Esophagus squamous epithelium (tissue), 4 donors: Measurements from ENCODE around the gene ANKUB1.

ENCODE experiments used
- POLR2A ChIP-seq, 4 donors: fragments of 450-650 bp; IDR thresholded peaks; one replicate each; pipeline ENCODE4 v1.6.1; 2017; ENCODE audit warnings: antibody characterized with exemption in 4 of 4, mild to moderate bottlenecking in 4 of 4, moderate library complexity in 3 of 4
- TF ChIP-seq, protein P1 (sequence below), 6 experiments: fragments of 450-650 bp in 4 of 6; fragments of 200-600 bp in 2 of 6; sonication (generic) in 2 of 6; IDR thresholded peaks; one replicate each; pipeline ENCODE4 v1.5.1; 2016 to 2019; ENCODE audit warnings: antibody characterized with exemption in 6 of 6, mild to moderate bottlenecking in 4 of 6, moderate library complexity in 4 of 6

DNA sequence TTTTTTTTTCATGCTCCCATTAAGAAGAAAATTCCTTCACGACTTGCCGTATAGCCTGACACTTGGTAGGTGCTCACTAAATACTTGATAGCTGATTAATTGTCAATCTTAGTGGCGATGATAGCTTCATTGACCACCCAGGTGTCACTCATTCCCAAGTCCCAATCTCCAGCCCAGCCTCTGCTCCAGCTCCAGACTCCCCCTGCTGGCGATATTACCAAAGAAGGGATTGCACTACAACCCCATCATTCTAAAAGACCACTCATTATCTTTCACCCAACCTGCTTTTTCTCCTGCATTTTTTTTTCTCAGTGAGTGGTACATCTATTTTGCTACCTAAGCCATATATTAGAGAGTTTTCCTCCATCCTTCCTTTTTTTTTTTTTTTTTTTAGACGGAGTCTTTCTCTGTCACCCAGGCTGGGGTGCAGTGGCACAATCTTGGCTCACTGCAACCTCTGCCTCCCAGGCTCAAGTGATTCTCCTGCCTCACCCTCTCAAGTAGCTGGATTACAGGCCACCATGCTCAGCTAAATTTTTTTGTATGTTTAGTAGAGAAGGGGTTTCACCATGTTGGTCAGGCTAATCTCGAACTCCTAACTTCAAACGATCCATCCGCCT lies 20.6 kb downstream of the ANKUB1 start:
- no peak for TF ChIP-seq POLR2A (IDR thresholded peaks at IDR 0.05)
- TF ChIP-seq, protein P1, sequence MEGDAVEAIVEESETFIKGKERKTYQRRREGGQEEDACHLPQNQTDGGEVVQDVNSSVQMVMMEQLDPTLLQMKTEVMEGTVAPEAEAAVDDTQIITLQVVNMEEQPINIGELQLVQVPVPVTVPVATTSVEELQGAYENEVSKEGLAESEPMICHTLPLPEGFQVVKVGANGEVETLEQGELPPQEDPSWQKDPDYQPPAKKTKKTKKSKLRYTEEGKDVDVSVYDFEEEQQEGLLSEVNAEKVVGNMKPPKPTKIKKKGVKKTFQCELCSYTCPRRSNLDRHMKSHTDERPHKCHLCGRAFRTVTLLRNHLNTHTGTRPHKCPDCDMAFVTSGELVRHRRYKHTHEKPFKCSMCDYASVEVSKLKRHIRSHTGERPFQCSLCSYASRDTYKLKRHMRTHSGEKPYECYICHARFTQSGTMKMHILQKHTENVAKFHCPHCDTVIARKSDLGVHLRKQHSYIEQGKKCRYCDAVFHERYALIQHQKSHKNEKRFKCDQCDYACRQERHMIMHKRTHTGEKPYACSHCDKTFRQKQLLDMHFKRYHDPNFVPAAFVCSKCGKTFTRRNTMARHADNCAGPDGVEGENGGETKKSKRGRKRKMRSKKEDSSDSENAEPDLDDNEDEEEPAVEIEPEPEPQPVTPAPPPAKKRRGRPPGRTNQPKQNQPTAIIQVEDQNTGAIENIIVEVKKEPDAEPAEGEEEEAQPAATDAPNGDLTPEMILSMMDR (IDR thresholded peaks at IDR 0.05), result peak; percentile 26 to 76 (median 56)
